GM18867 (cell line): ENCODE measurements around the gene ENPP3.

Experiments
- ATAC-seq: cut with Tn5 transposase; IDR thresholded peaks from one replicate; pipeline ENCODE4 v1.9.1; 2021; ENCODE audit warnings: mild to moderate bottlenecking, moderate library complexity; ENCODE audit not compliant: unreplicated experiment

ENPP3 gene

DNA sequence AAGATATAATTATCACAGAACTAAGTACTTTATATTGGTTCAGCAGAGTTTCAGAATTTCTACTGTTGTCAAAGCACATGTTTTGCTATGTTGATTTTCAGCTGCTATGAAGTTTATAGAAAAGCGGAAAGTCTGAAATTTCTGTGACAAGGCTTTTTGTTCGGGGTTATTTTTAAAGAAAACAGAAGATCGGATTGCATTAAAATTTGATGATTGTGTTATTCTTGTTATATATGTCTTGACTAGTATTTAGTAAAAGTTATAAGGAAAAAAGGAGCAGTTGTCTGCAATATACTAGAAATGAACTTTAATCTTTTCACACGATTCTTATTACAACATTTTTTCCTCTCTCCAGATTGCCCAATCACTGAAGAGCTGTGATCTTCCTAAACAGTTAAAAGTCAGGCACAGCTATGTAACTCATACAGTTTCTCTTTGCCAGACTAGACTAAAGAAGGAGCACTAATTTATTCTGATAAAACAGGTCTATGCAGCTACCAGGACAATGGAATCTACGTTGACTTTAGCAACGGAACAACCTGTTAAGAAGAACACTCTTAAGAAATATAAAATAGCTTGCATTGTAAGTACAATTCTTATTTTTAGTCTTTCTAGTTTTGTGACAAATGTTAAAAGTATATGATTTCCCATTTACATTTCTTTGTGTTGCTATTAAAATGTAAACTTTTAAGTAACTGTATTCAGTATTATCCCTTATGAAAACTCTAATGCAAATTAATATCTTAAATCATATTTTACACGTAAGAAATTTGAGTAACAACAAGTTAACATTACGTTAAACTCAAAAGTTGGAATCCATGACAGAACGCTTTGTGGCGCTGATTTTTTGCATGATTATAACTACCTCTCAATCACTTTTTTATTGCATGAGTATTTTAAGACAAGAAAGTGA, at the start of gene ENPP3:
TSS of gene ENPP3 (plus strand) at position 423 of the 913 bp plus-strand sequence. CDS start at position 506, 83 bp downstream.
- no peak for ATAC-seq

DNA sequence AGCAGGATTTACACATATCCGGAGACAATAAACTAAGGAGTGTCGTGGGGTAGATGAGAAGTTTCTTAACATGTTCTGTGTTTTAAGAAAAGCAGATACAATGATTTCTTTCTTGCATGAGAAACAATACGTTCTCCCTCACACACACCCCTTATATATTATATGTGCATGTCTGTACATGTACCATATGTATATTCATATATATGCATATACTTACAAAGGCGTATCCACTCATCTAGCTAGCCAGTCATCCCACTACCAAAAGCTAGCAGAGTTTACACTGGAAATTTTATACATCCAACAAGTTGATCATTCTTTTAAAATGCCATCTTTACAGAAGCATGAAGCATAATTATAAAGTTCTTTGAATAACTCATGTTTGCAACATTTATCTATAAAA, 49.2 kb upstream of the ENPP3 start:
- no peak for ATAC-seq

- ATAC-seq, result no peak
Observed at GRCh38 chr6:131588643-131589042, 48.5 kb upstream of the ENPP3 start.

GRCh38 chr6:131592935-131593334, 44.2 kb upstream of the ENPP3 start:
- ATAC-seq, result no peak

DNA sequence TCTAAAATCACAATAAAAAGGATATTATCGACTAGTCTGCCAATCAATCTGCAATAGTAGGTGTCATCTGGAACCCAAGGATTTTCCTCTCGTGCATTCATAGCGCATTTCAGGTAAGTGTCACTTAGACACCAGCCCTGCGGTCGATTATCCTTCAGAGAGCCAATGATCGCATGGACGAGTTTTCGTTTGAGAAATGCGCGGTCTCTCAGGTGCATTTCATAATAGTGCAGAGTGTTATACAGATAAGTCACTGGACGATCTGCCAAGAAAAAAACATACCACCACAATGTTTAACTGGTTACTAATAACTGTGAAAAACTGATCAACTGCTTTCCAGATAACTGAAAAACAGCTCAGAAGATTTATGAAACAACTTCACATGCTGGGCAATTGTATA, 43.0 kb upstream of the ENPP3 start:
- ATAC-seq, result no peak

DNA sequence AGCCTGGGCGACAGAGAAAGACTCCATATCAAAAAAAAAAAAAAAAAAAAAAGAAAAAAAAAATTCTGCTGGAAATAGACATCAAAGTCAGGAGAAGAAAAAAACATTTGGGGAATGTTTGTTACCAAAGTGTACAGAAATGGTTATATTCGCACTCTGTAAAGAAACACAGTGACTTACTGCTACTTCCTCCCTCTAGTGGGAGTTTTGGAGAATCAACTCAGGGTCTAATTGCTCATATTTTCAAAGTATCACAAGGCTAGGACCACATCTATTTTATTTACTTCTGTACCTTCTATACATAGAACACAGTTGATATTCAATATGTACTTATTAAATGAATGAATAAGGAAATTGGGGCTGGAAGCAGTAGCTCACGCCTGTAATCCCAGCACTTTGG, 39.7 kb upstream of the ENPP3 start:
- peak; percentile 45 for ATAC-seq

- ATAC-seq, result no peak
Observed at GRCh38 chr6:131600716-131601115, 36.4 kb upstream of the ENPP3 start.

- ATAC-seq, result no peak
Observed at GRCh38 chr6:131602781-131603312, 34.3 kb upstream of the ENPP3 start.

- no peak for ATAC-seq
Observed at GRCh38 chr6:131613296-131613925, 23.7 kb upstream of the ENPP3 start.

DNA sequence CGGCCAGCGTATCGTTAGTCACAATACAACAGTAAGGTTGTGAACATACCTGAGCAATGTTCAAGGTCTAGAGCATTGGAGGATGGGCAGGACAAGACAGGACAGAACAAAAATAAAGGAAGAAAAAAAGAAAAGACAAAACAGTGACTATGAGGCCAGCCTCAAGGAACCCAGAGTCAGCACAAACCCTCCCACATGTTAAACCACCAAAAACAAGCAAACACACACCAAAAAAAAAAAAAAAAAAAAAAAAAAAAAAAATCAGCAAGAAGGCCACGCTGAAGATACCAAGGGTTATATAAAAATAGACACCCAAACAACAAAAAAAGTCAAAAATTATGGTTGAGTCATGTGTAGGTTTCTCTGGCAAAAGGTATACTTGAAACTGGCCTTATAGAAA, 21.8 kb upstream of the ENPP3 start:
- ATAC-seq, result no peak

DNA sequence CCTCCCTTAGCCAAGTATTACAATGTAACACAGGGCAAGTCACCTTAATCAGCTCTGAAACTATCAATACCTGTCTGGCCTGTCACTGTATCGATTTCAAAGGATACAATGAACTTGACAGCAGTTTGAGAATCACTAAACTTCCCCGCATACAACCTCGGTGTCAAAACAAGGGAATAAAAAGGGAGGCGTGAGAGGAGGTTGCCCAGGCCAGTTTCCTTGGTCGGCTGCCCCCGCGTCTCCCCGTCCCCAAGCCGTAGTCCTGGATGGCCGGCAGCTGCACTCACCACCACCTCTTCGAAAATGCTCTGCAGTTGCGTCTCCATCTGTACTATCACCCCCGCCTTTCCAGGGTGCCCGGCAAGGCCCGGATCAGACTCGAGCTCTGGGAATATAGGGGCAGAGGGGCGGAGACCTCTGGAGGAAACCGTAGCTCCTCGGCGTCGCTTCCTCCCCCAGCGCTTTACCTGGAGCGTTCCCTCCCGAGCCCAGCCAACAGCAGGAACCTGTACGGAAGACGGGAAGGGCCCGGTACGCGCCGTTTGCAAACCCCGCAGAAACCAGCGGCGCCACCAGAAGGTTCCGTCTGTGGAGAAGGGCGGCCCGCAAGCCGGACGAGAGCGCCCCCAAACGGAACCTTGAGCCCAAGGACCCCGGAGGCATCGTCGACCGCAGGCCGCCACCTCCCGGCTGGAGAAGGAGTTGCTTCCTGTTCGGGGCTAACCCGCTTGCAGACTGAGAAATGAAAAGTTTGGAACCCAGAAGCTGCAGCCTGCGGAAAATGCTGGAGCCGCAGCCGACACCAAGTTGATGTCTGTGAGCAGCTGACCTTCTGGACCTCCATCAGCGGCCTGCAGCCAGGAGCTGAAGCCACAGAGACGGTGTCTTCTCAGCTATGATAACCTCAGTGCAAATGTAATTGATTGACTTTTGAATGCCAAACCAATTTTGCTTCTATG, 9.1 kb upstream of the ENPP3 start, which contains the start of gene MED23:
TSS of gene MED23 (minus strand) at position 519 of the 959 bp plus-strand sequence. CDS start at position 326, 193 bp downstream.
- ATAC-seq, result peak; percentile 97

- no peak for ATAC-seq
Observed at GRCh38 chr6:131628726-131629125, 8.4 kb upstream of the ENPP3 start.

DNA sequence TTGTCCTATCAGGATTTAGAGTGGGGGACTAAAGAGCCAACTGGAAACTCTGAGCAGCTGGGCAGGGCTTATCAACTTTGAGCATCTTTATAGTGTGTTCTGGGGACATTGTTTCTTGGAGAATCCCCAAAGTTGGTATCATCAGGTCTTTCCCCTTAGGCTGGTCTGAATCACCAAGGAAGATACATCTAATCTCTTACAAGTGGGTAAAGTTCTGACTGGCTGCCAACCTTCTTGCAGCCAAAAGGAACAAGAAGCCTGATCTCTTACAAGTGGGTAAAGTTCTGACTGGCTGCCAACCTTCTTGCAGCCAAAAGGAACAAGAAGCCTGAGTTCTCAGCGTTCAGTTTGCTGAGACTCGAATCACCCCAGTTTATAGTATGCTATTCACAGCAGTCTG, 7.5 kb upstream of the ENPP3 start:
- no peak for ATAC-seq

DNA sequence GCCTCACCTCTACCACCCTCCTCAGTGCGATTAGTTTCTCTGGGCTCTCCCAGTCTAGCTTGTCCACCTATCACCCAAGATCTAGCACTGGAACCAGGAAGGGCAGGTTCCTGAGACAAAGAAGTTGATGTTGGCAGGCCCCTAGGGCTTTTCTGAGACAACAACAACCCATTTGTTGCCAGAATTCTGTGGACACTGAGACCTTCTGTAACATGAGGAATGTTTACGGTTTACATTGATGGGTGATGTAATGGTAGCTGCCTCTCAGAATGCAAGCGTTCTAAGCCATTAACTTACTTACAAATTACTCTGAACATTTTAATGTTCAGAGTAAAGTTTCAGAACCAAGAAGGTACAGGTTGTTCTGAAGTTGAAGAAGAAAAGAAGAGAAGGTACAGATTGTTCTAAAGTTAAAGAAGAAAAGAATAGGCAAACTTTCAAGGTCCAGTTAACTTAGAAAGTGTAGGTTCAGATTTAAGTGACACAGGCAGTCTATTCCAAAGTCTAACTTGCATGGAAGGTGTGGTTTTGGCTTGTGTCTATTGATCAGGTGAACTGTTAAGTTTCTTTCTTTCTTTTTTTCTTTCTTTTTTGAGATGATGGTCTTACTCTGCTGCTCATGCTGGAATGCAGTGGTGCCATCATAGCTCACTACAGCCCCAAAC, 5.3 kb upstream of the ENPP3 start:
- ATAC-seq, result no peak

DNA sequence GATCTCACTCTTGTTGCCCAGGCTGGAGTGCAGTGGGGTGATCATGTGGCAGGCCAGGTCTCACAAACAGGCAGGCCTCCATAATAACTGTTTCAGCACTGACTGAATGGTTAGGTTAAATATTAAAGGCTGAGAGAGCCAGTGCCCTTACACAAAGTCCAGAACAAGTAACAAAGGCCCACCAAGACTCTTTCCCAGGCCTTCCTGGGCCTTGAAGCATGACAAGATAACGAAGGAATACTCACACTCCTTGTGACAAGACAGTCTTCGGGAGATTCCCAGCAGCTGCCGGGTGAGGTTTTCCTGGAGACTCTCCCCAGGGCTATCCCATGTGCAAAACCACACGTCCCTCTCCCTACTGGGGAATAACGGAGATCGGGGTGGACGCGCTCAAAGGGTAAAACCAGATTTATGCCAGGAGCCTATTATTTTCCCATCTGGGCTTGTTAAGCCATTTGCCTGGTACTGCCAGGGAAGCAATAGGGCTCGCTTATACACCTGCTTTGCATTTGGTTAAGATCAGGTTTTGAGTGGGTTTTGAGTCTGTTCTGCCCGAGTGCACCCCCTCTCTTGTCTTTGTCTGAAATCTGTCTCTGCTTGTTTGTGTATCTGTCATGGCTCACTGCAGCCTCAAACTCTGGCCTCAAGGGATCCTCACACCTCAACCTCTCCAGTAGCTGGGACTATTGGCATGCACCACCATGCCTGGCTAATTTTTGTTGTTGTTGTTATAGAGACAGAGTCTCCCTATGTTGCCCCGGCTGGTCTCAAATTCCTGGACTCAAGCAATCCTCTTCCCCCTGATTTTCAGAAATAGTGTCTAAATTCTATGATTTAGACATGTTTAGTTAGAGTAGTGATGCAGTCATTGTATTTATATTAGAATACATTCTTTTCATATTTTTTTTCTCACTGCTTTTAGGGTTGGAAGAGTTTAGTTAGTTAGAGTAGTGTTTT, 1.4 kb upstream of the ENPP3 start:
- peak; percentile 77 for ATAC-seq

GRCh38 chr6:131638013-131638412, 911 bp downstream of the ENPP3 start:
- no peak for ATAC-seq

DNA sequence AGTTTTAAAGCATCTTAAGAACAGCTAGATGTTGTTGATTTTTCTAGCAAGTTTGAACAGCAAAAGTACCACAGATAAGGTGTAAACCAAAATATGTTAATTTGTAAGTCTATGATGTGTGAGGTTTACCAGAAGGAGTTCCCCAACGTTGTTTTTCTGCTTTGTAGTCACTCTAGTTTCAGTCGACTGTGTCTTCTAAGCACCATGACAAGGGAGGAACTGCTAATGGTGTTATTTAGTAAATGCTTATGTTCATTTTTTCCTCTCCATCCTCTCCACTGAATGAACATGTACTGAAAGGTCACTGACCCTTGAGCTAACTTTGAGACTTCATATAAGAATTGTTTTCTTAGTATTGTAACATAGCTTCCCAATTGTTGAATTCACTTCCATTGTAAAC, 3.0 kb downstream of the ENPP3 start:
- peak; percentile 84 for ATAC-seq

GRCh38 chr6:131640576-131640975, 3.5 kb downstream of the ENPP3 start:
- ATAC-seq, result no peak

DNA sequence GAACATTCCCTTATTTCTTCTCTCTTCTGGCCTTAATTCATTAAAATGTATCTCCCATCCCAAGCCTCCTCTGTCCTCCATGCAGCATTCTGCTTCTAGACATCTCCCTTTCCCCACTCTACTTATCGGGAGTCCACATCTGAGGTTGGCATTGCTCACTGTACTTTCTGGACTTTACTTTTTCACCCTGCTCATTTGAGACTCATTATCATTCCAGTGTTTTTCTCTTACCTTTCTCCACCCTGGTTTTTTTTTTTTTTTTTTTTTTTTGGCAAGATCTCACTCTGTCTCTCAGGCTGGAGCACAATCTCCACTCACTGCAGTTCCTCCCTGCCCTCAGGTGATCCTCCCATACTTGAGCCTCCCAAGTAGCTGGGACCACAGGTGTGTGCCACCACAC, 4.5 kb downstream of the ENPP3 start:
- ATAC-seq, result no peak
